A673 (cell line): Measurements from ENCODE around the gene XPNPEP2. TPM values are rescaled to one million over a fixed set of nuclear protein-coding genes. Genes with fewer than 3 reads are reported as not detected.

Source experiments
- BruUV-seq: library from RNA; stranded (reverse); fragments of 400-500 nt; replicated peaks from 2 replicates; lab custom pipeline; 2021; lab: Mats Ljungman, UMichigan
- CTCF ChIA-PET: fragments of 300-600 bp; sonication (Branson Sonifier 250); formaldehyde crosslinking; loops from one replicate; lab custom pipeline; 2022; ENCODE audit warnings: antibody characterized with exemption; lab: Charles Lee
- POLR2A ChIA-PET: fragments of 300-600 bp; sonication (Branson Sonifier 250); formaldehyde crosslinking; loops from one replicate; lab custom pipeline; 2022; ENCODE audit warnings: antibody characterized with exemption; ENCODE audit not compliant: low non-redundant PET; lab: Charles Lee
- DNase-seq: peaks from one replicate; pipeline ENCODE4 v3.0.0-alpha.2; 2015; ENCODE audit warnings: low spot score
- H3K27ac ChIP-seq: fragments of 200-600 bp; sonication (generic); 2 replicates; pipeline ENCODE4 v1.5.1; 2016; ENCODE audit warnings: mixed run types, low read depth, mild to moderate bottlenecking, mixed read lengths, antibody characterized with exemption, low read length; ENCODE audit not compliant: poor library complexity, severe bottlenecking
- H3K27me3 ChIP-seq: fragments of 200-600 bp; sonication (generic); replicated peaks from 2 replicates; pipeline ENCODE4 v1.6.1; 2017; ENCODE audit warnings: mixed run types, low read depth, mild to moderate bottlenecking, mixed read lengths, antibody characterized with exemption, low read length; ENCODE audit not compliant: insufficient read depth, poor library complexity
- H3K36me3 ChIP-seq: fragments of 200-600 bp; sonication (generic); 2 replicates; pipeline ENCODE4 v1.6.1; 2016; ENCODE audit warnings: mixed run types, mild to moderate bottlenecking, mixed read lengths, antibody characterized with exemption, low read length; ENCODE audit not compliant: insufficient read depth, poor library complexity, severe bottlenecking
- H3K4me1 ChIP-seq: fragments of 200-600 bp; sonication (generic); 2 replicates; pipeline ENCODE4 v1.6.1; 2017; ENCODE audit warnings: mixed run types, mild to moderate bottlenecking, mixed read lengths, antibody characterized with exemption, low read length; ENCODE audit not compliant: insufficient read depth, poor library complexity, severe bottlenecking
- H3K4me3 ChIP-seq: fragments of 200-600 bp; sonication (generic); 2 replicates; pipeline ENCODE4 v1.5.1; 2016; ENCODE audit warnings: low read depth, mixed run types, mild to moderate bottlenecking, mixed read lengths, low read length; ENCODE audit not compliant: poor library complexity, severe bottlenecking
- H3K9me3 ChIP-seq: fragments of 200-600 bp; sonication (generic); 2 replicates; pipeline ENCODE4 v1.6.1; 2016; ENCODE audit warnings: mixed run types, low read depth, mild to moderate bottlenecking, mixed read lengths, antibody characterized with exemption, low read length; ENCODE audit not compliant: poor library complexity, severe bottlenecking
- EZH2 ChIP-seq: fragments of 200-600 bp; sonication (generic); IDR thresholded peaks from 2 replicates; pipeline ENCODE4 v1.6.1; 2017; ENCODE audit warnings: borderline replicate concordance, low read depth, mild to moderate bottlenecking, mixed read lengths, antibody characterized with exemption, low read length; ENCODE audit not compliant: poor library complexity, severe bottlenecking
- intact Hi-C: fragments of 100-400 bp; cut with micrococcal nuclease; formaldehyde crosslinking; loops from one replicate; pipeline ENCODE4 v1.10.0; 2022; ENCODE audit not compliant: unreplicated experiment
- total RNA-seq: library from RNA; stranded (reverse); gene quantifications from 2 replicates; pipeline ENCODE4 v1.2.3, GENCODE V29; 2021
- TF ChIP-seq, protein P1 (sequence below): fragments of 300-800, 200-600 bp; sonication (generic); conservative IDR thresholded peaks from 2 replicates; pipeline ENCODE4 v1.5.1; 2017; ENCODE audit warnings: low read depth, mild to moderate bottlenecking, antibody characterized with exemption, low read length, moderate library complexity, mixed read lengths

XPNPEP2 gene
- total RNA-seq, 1 experiment from 2014 or later = not detected

DNA sequence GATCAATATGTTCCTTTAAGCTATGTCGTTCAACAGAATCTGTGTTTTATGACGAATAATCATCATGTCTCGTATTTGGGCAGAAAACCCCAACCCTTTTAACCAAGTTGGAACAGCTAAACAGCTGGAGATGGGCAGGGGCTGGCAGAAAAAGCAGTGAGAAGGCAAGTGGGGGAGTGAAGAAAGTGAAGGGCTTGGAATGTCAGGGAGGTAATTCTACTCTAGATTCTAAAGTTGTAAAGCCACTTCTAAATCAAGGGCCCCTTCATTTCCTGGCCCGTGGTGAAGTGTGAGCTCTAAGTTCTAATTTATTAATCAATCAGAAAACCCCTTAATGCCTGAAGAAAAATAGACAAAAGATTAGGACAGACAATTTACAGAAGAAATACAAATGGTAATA, 61.4 kb downstream of the XPNPEP2 start:
- intact Hi-C loops = no loop called here
- H3K27me3 ChIP-seq = no peaks in the 10 kb centered on the region
- H3K27ac ChIP-seq = no peak overlapping the region
- peaks cover 20% of the 10 kb centered on the region for H3K4me1 ChIP-seq
- H3K9me3 ChIP-seq = no peaks in the 10 kb centered on the region
- ChIA-PET POLR2A (no interaction called here), CTCF (no interaction called here)
- BruUV-seq = no TSS peak
- no peak for DNase-seq
- TF ChIP-seq, protein P1, sequence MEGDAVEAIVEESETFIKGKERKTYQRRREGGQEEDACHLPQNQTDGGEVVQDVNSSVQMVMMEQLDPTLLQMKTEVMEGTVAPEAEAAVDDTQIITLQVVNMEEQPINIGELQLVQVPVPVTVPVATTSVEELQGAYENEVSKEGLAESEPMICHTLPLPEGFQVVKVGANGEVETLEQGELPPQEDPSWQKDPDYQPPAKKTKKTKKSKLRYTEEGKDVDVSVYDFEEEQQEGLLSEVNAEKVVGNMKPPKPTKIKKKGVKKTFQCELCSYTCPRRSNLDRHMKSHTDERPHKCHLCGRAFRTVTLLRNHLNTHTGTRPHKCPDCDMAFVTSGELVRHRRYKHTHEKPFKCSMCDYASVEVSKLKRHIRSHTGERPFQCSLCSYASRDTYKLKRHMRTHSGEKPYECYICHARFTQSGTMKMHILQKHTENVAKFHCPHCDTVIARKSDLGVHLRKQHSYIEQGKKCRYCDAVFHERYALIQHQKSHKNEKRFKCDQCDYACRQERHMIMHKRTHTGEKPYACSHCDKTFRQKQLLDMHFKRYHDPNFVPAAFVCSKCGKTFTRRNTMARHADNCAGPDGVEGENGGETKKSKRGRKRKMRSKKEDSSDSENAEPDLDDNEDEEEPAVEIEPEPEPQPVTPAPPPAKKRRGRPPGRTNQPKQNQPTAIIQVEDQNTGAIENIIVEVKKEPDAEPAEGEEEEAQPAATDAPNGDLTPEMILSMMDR = no peak
- no peak for TF ChIP-seq EZH2
- H3K36me3 ChIP-seq = no peaks in the 10 kb centered on the region
- no peak overlapping the region for H3K4me3 ChIP-seq

DNA sequence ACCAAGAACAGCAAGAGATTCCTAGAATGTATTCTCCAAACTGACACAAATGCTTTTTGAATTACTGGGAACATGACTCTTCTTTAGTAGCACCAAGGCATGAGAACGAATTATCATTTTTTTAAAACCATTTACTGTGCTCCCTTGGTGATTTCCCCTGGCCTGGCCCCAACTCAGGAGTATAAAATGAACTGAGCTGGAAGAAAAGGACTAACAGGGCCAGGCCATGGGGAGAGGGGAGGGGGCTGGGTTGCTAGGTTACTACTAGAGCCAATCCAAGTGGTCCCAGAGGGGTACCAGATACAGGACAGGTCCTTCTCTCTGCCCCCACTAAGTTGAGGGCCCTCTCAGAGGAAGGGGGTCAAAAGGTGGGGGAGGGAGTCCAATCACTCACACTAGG, 64.1 kb downstream of the XPNPEP2 start:
- intact Hi-C loops = no loop called here

DNA sequence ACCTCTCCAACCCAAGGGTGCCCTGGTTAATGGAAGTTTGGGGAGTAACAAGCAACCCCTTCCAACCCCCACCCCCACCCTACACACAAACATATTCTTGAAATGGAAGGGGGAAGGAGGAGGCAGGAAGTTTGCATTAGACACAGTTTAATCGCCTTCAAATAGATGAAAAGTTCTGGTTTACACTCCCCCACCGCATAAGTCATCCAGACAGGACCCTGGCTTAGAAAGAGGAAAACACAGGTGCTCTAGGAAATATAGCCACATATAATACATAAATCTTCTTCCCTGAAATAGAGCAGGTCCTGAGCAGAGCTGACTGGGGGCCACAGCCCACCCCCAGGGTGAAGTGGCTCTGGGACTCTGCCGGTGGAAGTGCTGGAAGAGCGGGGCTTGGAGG, 66.0 kb downstream of the XPNPEP2 start:
- ChIA-PET POLR2A (no interaction called here), CTCF (no interaction called here)
- Histone ChIP-seq H3K4me1 (peaks cover 20% of the 10 kb centered on the region), H3K9me3 (no peaks in the 10 kb centered on the region), H3K27me3 (no peaks in the 10 kb centered on the region), H3K36me3 (no peaks in the 10 kb centered on the region), H3K27ac (no peak overlapping the region), H3K4me3 (no peak overlapping the region)
- TF ChIP-seq EZH2 = no peak
- TF ChIP-seq, protein P1 = no peak
- no peak for DNase-seq
- BruUV-seq = no TSS peak
- intact Hi-C loops = no loop called here

More for the DNA sequence above, 64.1 kb downstream of the XPNPEP2 start:
- DNase-seq = peak; percentile 7
- H3K4me3 ChIP-seq = no peak overlapping the region
- TF ChIP-seq, protein P1 = no peak
- no peak for TF ChIP-seq EZH2
- no peak overlapping the region for H3K27ac ChIP-seq
- ChIA-PET POLR2A (no interaction called here), CTCF (no interaction called here)
- BruUV-seq = no TSS peak
- H3K4me1 ChIP-seq = peaks cover 20% of the 10 kb centered on the region
- H3K36me3 ChIP-seq = no peaks in the 10 kb centered on the region
- H3K27me3 ChIP-seq = no peaks in the 10 kb centered on the region
- no peaks in the 10 kb centered on the region for H3K9me3 ChIP-seq
